AG20443 (cell line): ENCODE measurements around the gene FRAS1.
"Not testable (repeated sequence)": the region's sequence is repeated elsewhere in the genome, so short reads cannot be mapped to it uniquely, and the experiment has no call there.

ENCODE experiments used
- DNase-seq: peaks from one replicate; pipeline ENCODE4 v3.0.0; 2012; ENCODE audit warnings: low spot score, mixed read lengths

Gene FRAS1

DNA sequence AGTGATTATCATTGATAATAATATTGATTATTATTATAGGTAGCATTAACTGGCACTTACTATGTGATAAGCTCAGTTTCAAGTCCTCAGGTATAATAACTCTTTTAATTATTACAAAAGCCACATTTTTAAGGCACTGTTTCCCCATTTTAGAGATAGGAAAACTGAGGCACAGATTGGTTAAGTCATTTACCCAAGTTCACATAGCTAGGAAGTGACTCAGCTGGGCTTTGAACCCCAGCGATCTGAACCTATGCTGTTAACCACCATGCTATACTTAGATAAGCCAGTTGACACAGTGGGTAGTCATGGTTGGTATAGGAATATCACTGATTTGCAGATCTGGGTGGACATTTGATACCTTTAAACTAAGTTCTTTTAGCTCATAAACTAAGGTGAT, 110.4 kb downstream of the FRAS1 start:
- no peak for DNase-seq

DNA sequence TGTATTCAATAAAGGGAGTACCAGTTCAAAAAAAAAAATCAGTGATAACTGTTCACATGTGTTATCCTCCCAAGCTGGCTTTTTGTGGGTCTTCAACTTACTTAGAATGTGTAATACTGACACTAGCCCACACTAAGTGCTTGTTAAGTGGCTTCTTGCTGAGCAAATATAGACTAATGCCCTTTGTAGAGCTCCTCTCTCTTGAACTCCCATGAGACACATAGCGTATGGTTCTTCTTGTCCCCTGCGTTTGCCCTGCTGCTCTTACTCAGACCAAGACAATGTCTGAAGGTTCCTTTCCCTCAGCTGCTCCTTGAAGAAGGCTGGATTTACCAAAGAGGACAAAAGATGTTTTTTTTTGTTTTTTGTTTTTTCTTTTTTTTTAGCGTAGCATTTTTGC, 110.9 kb downstream of the FRAS1 start:
- no peak for DNase-seq

DNA sequence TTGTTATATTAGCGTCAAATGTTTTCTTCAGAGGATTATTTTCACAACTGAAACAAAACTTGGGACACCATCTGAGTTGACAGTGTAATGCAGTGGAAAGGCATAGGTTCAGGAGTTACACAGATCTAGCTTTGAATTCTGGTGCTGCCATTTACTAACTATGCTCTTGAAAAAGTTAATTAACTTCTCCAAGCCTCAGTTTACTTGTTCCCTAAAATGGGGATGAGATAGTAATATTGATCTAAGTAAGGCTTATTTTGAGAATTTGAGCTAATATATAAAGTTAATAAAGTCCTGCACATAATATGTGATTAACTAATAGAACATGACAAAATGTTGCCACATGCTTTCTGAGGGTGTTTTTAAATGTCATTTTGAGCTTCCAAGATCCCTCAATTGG, 112.6 kb downstream of the FRAS1 start:
- no peak for DNase-seq

DNA sequence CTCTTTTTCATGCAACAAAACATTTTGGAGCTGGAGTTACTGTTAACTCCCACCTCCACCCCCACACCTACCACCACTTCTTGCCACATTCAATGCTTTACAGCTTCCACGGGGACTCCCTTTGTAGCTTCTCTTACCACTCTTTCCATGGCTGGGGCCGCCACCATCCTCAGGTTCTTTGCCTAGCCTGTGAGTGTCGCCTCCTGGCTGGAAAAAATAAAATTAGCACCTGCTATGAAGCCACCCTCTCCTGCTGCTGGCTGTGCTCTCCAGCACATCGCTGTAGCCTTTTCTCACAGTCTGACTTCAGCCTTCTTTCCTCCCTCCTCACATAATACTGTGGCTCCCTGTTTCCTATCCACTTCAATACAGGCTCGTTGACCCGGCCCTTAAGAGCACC, 114.4 kb downstream of the FRAS1 start:
- no peak for DNase-seq

DNA sequence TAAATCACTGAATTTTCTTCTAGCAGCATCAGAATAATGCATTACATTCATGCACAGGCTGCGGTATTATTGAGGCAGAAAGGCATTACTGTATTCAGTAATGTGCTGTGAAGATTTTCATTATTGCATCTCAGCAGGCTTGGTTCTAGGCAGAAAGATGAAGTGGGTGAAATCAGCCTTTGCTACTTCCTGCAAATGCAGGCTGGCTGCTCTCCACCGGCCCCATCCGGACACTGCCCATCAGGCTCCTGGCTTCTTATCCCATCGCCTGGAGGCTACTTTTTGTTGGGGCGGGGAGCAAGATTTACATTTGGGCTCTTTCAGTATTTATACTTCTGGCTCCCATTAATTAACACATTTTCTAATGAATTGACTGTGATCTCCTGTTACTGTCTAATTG, 117.8 kb downstream of the FRAS1 start:
- DNase-seq: no peak

DNA sequence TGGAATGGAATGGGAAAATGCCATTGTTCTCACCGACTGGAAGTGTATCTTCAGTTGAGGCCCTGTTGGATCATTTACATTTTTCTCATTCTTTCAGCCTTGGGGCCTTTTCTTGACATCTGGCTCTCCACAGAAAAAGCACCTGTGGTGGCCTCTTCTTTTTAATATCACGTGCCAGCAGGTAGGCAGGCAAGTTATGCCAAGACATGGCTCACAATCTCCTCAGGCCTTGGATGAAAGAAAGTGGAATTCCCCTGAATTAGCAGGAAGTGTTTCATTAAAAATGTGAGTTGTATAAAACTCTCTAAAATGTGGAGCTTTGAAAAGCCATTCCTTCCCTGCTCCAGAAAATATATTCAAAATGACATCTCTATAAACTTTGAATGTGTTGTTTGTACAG, 122.1 kb downstream of the FRAS1 start:
- DNase-seq: no peak

DNA sequence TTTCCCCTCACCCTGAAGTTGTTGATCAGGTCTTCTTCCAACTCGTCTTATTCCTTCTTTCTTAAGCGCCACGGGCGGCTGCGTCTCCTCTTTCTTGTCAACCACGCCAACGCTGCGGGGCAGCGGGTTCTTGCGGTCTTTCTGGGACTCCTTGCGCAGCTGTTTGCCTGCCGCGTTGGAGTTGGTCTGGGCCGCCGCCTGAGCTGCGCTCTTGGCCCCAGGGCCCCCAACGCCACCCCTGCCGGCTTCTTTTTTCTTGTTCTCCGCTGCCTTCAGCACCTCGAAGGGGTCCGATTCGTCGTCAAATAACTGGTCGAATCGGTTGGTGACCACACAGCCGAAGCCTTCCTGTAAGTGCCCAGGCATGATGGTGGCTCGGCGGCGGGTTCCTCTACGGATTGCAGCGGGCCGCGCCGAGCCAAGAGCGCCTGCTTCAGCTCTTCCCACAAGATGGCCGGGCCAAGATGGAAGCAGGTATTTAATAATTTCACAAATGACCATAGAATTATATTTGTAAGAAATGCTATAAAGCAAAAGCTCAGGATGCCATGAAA, 124.6 kb downstream of the FRAS1 start:
- not testable (repeated sequence) for DNase-seq

DNA sequence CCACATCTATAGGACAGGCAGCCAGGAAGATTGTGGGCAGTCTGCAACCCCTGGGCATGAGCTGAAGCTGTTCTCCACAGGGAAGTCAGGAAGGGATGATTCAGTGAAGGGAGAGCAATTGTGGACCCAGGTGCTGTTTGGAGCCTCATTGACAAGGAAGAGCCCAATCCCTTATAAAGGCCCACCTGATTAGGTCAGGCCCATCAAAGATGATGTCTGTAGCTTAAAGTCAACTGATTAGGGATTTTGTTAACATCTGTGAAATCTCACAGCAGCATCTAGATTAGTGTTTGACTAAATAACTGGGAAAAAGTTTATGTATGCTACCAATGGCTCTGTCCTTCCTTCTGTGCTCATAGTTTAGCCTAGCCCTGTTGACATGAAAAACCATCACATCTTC, 127.5 kb downstream of the FRAS1 start:
- no peak for DNase-seq

DNA sequence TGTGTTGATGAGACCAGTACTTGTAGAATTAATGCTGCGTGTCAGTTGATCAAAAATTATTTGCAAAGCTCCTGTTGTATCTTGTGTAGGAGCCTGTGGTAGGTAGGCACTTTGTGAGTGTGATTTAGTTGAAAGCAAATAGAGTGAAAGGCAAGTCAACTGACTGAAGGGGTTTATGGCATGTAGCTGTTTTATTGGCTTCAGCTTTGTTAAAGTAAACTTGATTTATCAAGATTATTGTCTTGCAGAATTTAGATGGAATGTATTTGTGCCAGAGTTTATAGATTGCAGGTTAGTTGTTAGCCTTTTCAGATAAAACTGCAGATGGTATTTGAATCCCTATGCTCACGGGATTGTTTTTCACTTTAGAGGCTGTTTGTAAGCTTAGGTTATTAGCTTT, 128.0 kb downstream of the FRAS1 start:
- no peak for DNase-seq

DNA sequence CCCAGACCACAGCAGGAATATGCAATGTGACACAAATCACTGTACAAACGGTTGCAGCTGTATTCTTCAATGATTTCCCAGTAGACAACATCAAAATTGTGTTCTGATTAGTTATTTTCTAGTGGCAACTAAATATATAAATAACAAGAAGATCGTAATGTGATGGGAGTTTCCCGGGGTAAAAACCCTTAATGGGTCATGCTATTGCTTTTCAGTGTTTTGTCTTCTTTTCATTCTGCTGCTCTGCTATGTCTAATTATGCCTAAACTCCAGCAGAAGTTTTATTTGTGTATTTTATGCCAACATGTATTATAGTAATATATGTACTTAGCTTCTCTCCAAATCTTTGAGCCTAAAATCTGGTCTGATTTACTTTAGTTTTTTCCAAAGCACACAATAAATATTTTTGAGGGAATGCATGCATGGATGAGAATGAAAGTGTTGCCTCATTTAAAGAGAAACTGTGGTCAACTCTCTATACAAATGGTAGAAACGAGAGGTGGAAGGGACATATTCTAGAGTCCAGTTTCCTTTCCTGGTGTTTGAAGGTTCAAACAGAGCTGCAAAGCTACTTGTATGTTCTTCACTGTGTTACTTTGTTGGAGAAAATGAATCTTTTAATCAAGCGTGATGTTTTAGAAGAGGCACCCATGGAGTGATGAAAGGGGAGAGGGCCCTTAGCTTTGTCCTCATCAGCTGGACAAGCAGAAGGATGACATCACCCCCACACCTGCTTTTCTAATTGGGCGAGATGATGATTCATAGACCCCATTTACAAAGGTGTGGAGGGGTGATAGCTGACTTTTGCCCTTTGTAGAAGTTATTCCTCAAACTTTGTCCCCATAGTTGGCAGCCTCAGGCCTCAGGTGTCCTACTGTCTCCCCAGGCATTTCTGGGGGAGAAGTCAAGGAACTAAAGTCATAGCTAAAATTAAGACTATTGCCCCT, 129.7 kb downstream of the FRAS1 start:
- DNase-seq: no peak

DNA sequence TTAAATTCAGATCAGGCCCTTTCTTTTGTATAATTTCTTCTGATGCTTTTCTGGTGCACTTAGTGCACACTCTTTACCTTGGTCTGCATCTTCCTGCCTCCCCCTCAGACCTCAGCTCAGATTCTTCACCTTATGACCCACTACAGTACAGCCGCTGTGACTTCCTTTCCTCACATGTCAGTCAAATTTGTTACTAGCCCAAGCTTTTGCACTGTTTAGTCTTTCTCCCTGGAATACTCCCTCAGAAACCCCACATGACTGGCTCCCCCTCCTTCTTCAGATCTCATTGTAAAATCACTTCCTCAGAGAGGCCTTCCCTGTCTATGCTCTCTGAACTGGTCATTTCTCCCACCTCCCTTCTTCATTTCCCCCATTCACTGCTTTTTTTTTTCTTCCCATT, 132.9 kb downstream of the FRAS1 start:
- DNase-seq: no peak

DNA sequence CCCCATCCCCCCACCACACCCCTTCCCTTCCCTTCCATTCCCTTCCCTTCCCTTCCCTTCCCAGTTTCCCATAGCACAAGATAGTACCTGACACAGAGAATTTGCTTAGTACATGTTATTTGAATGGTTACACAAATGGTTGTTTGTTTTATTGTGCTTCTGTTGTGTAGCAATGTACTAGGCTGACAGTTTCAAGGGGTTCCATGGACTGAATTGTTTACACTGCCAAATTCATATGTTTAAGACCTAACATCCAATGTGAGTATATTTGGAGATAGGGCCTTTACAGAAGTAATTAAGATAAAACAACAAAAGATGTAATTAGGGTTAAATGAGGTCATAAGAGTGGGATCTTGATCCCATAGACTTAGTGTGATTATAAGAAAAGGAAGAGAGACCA, 133.5 kb downstream of the FRAS1 start:
- DNase-seq: no peak

DNA sequence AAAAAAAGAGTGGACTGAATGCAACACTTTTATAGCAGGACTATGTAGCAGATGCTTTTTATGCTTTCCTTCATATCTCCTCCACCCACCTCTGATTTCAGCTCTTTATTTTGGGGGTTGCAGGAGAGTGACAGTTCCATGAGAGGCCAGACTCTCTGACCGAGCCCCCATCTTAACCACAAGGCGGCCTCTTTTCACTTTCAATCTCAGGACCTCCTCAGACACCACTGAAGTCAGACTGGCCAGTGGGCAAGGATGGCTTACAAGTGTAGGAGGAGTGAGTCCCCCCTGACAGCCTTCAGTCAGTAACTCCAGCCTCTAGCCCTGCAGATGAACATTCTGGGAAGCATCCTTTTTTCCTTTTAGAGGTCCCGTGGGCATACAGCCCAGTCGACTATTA, 140.8 kb downstream of the FRAS1 start:
- DNase-seq: no peak

DNA sequence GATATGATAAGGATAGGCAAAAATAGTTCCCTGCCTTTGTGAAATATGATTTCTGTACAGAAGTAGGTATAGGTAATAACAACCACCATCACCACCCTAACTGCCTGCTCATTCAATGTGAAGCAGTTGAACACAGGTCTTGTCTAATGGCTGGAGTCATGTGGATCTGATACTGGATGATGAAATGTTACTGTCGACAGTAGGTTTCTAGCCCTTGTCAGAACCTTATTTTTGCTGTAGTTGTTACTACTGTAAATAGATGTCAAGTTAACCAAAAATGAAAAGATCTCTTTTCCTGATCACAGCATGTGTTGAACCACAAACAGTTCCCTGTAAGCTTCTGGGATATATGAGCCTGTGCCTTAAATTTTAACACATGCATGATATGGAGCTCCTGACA, 142.9 kb downstream of the FRAS1 start:
- DNase-seq: no peak

DNA sequence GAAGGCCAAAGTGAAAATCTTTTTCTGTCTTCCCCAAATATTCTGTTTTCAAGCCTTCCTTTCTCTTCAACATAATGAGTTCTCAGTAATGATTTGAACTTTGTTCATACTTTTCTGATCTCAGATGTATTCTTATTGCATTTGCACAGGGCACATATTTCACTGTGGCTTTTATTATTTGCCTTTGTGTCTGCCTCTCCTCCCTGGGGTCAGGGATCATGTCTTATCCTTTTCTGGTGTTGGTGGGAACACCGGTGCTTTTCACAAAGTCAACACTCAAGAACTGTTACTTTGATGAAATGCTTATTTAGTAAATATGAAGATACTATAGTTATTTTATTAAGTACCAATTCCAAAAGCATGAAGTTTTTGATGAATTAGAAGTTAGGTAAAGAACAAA, 143.8 kb downstream of the FRAS1 start:
- DNase-seq: no peak

DNA sequence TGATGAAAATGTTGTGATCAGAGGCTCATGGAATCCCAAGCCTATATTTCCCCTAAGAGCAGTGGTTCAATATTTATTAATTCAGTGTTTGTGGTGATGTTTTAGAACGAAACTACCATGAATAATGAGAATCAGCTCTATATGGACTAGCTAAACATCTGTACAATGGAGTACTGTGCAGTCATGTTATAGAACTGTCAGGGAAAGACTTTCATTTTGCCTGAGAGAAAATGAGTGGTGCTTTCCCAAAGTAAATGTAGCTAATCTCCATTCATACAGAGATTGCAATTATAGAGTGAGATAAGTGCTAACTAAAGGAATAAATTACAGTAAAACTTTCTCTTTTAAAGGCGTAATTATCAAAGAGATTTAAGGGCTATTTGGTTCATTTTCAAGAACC, 147.1 kb downstream of the FRAS1 start:
- DNase-seq: no peak

DNA sequence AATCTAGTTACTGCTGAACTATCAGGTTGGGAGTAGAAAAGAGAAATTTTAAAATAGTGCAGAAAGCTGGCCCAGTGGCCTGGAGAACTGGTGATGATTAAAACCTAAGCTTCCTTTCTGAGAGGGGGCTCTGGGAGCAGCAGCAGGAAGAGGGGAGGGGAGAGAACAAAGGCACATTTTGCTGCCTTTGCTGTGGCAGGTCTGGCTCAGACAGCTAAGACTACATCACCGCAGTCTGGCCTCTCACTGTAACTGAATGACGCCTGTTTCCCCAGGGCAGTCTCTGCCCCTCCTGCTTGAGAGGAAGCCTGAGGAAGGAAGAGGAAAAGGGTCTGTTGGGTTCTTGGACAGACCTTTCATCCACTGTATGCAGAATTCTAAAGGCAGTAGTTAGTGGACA, 148.5 kb downstream of the FRAS1 start:
- DNase-seq: no peak

DNA sequence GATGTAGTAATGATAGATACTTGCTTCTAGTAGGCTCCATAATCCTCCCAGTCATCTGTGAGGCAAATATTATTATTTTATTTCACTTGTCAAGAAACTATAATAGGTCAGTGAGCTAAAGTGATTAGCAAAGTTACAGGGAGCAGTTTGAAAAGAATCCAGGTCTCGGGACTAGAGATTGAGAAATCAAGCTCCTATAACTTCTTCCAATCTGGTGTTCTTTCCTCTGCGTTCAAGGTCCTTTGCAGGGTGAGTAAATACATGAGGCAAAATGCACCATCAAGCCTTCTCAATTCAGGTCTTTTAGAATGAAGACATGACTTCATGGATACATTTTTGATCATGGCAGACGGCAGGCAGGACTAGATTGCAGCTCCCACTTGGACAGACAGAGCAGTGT, 150.4 kb downstream of the FRAS1 start:
- DNase-seq: no peak

DNA sequence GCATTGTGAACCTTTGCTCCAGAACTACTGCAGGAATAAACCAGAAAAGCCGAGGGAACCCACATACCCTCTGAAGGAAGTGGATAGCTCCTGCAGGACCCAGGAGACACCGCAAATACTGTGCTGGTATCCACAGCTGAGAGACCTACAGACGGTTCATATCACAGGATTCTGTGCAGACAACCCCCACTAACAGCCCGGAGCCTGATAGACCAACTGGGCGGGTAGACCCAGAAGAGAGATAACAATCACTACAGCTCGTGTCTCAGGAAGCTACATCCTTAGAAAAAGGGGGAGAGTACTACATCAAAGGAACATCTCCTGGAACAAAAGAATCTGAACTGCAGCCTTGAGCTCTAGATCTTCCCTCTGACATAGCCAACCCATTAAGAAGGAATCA, 150.8 kb downstream of the FRAS1 start:
- no peak for DNase-seq

DNA sequence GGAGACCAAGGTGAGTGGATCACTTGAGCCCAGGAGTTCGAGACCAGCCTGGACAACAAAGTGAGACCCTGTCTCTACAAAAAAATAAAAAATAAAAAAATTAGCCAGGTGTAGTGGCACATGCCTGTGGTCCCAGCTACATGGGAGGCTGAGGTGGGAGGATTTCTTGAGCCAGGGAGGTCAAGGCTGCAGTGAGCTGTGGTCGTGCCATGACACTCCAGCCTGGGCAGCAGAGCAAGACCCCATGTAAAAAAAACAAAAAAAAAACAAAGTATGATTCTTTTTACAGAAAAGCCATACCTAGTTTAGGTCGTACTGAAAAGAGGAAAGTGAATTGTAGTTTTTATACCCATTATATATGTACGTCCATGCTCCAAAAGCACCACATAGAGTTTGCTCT, 151.8 kb downstream of the FRAS1 start:
- DNase-seq: not testable (repeated sequence)

DNA sequence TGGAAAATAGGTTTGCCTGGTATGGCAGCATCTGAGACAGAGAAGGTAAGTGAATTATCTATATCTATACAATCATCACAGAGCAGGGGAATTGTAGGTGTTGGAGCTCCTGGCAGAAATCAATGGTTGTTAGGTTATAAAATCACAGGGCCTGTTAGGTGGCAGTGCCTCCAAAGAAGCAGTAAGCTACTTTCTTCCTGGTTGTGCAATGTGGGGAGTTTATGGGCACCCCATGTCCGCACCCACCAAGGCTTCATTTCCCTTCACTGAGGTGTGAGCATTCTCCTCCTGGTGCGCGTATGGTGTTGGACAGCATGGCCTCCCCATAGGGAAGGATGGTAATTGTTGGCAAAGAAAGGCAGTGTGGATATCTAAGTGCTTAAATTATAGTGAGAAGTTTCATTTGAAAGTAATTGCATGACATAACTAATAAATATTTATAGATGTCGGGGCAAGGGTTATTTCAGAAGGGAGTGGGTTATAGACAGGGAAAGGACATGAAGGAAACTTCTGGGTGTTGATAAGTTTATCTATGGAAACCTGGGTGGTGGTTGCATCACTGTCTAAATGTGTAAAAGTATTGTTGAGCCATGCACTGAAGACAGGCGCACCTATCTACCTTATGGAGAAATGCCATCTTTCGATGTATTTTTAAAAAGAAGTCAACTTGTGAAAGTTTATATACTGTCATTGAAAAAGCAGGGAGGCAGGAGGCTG, 153.7 kb downstream of the FRAS1 start:
- DNase-seq: no peak

DNA sequence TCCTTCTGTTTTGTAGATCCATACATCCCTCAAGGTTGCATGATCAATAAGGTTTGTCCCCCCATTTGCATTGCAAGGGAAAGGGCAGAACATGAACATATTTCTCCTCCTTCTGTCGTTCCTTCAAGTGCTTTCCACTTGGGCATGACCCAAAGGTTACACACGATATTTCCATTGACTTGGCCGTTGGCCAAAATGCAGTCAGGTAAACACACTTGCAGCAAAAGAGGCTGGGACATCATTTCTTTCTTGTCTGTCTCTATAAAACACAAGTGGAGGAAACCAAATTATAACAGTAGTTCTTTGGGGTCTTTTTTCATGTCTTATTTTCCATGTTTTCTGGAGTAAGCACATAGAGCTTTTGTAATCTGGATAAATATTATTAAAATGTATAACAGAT, 156.1 kb downstream of the FRAS1 start:
- no peak for DNase-seq

DNA sequence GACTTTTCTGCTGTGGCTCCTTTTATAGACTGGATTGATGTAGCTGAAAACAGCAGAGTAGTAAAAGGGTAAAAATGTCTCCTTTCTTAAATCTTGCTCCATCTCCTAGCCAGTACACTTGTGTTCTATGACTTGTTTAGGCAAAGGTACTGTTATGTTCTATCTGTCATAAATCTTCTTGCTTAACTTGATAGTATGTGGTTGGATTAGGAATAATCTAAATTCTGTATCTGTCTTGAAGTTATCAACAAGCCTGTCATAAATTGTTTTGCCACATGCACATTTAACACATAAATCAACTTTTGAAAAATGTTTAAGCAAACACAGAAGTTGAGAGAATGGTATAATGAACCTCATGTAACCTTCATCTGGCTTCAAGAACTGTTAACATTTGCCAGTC, 157.0 kb downstream of the FRAS1 start:
- no peak for DNase-seq
